Non-pigmented ciliary epithelial cell (primary cell): ENCODE measurements around the gene SOX21.

Source experiments
- DNase-seq: peaks from one replicate; pipeline ENCODE4 v3.0.0-alpha.2; 2010; ENCODE audit warnings: low read depth

SOX21 gene

DNA sequence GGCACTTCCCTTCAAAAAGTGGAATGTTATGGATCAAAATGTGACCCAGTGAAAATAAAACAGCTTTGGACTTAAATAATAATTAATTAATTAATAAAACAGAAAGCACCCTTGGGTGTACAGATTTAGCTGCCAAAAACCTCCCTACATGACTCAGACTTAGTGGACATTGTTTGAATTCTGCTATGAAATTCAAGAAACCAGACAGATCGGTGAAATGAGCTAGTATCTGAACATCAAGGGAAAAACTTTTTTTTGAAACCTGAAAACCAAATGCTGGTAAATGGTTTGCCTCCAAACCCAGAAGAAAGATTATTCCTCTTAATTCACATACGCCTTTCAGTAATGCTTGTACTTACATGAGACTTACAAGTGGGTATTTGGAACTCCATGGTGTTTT lies 33.5 kb downstream of the SOX21 start:
- DNase-seq: no peak

DNA sequence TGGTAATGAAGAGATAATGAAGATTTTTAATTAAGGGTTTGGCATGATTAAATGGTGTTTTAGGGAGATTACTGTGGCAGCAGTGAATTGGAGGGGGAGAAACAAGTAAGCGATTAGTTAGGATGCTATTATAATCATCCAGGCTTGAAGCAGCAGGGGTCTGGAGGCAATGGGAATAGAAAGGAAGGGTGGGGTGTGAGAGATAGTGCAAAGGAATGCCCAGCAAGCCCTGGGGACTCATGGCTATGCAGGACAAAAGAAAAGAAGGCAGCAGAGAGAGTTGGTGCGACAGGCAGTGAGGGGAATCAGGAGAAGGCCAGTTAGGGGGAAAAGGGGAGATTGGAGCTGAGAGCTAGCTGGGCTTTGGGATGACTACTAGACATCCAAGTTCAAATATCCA lies 34.5 kb downstream of the SOX21 start:
- no peak for DNase-seq

DNA sequence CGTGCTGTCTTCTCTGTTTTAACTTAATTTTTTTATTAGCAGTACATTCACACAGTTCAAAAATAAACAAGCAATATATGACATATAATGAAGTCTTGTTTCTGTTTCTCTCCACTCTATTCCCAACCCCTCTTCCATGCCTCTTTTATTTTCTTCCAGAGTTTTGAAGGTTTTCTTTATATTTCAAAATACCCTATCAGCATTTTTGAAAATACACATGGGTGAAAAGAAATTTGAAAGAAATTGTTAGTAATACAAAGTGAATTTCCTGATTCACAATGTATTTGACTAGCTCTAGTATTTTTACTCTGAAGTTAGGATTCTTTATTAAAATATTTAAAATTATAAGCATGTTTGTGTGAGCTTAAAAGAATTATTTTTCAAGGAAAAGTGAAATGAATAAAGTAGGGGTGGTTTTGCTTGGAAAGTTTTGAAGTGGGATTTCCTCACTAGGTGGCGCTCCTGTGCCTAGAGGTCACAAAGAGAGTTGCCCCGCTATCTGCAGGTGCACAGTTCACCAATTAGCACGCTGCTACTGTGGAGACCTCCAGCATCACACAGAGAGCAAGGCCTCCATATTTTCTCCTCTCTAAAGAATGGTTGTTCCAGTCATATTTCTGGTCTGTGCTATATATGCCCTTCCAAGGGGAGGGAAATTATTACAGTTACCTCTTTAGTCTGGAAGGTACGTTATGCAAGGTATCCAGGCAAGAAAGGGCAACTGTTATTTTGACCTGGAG lies 37.6 kb downstream of the SOX21 start:
- no peak for DNase-seq

DNA sequence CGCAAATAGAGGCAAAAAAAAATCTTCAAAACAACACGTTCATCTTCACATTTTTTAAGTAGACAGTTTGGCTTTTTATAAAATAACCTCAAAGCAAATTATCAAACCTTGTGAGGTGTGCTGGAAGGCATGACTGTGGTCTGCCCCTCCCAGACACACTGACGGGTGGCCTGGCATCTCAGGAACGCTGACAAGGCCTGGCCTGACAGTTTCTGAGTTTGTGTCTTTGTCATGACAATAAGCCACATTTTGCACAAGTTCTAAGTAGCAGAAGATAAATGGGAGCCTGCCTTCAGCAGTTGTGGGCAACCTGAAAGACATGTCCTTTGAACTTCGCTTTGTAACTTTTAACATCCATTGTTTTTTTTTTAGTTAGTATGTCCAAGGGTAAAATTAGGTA lies 38.5 kb downstream of the SOX21 start:
- DNase-seq: no peak

GRCh38 chr13:94672400-94672799 lies 39.9 kb downstream of the SOX21 start:
- DNase-seq: no peak

DNA sequence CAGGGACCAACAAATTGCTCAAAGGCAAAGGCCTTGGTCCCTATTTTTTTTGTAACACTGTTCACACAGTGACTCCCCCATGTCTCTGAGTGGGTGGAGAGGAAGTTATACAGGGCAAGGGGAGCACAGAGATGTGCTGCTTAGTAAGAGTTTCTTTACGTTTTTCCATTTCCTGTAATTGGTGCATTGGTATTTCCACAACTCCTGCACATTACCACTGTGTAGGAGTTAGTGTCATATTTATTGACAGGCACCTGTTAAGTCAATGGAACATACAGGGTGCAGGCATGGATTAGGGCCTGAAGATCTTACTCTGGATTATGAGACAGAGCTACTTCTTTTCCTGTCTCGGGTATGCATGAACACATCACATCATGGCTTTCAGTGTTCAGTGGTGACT lies 45.2 kb downstream of the SOX21 start:
- DNase-seq: no peak

- DNase-seq: no peak
Observed at GRCh38 chr13:94666065-94666464, 46.3 kb downstream of the SOX21 start.

- DNase-seq: no peak
Observed at GRCh38 chr13:94664889-94665288, 47.5 kb downstream of the SOX21 start.

- DNase-seq: no peak
Observed at GRCh38 chr13:94662274-94662945, 49.9 kb downstream of the SOX21 start.

DNA sequence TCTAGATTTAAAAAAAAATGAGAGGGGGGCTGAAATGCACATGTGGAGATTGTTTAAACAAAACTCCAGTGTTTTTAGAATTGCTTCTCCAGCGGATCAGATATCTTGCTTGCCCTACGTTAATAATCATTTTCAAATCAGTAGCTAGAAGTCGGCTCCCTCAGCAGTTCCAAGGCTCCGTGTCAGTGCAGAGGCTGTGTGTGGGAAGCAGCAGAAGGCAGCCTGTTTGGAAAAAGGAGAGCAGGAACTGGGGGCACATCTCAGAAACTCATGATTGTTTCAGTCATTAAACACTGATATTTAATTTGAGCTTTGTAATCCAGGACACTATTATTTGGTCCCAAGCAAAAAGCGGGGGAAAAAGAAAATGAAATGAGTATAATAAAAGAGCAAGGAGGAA lies 50.9 kb downstream of the SOX21 start:
- no peak for DNase-seq

GRCh38 chr13:94660695-94661326 lies 51.5 kb downstream of the SOX21 start:
- DNase-seq: no peak
